Esophagus muscularis mucosa (tissue), 4 donors: ENCODE data around the gene DOCK11. TPM values are rescaled to one million over a fixed set of nuclear protein-coding genes. Genes with fewer than 3 reads are reported as not detected.

Experiments
- DNase-seq: peaks from one replicate; pipeline ENCODE4 v3.0.0-alpha.2; 2017; ENCODE audit errors: extremely low spot score
- H3K27ac ChIP-seq, 4 donors: fragments of 200-600 bp; sonication (generic); replicated peaks in 1 of 4; 1 replicate in 3 of 4; 2 replicates in 1 of 4; pipeline ENCODE4 v1.5.1; 2016 to 2019; ENCODE audit warnings: mild to moderate bottlenecking in 1 of 4
- H3K27me3 ChIP-seq, 4 donors: fragments of 200-600 bp; sonication (generic); one replicate each; pipeline versions ENCODE4 v1.5.1 to v1.6.0; 2016 to 2019
- H3K36me3 ChIP-seq, 4 donors: fragments of 200-600 bp; sonication (generic); one replicate each; pipeline ENCODE4 v1.5.1; 2016 to 2019
- H3K4me1 ChIP-seq, 4 donors: fragments of 200-600 bp; sonication (generic); one replicate each; pipeline ENCODE4 v1.5.1; 2016 to 2019
- H3K4me3 ChIP-seq, 4 donors: fragments of 200-600 bp; sonication (generic); 1 replicate in 2 of 4; 2 replicates in 2 of 4; pipeline ENCODE4 v1.5.1; 2016 to 2019; ENCODE audit warnings: mild to moderate bottlenecking in 4 of 4, moderate library complexity in 1 of 4
- H3K9me3 ChIP-seq, 4 donors: fragments of 200-600 bp; sonication (generic); 1 replicate in 3 of 4; 2 replicates in 1 of 4; pipeline ENCODE4 v1.5.1; 2016 to 2019
- CTCF ChIP-seq, 3 experiments: fragments of 200-600 bp in 2 of 3; fragments of 450-650 bp in 1 of 3; sonication (generic) in 2 of 3; IDR thresholded peaks; one replicate each; pipeline ENCODE4 v1.5.1; 2017 to 2019; ENCODE audit warnings: antibody characterized with exemption in 3 of 3, mild to moderate bottlenecking in 2 of 3, moderate library complexity in 1 of 3
- EP300 ChIP-seq: sonication (generic); formaldehyde crosslinking; IDR thresholded peaks from one replicate; pipeline ENCODE4 v1.6.1; 2017; ENCODE audit warnings: antibody characterized with exemption
- POLR2A ChIP-seq: fragments of 450-650 bp; IDR thresholded peaks from one replicate; pipeline ENCODE4 v1.6.1; 2017; ENCODE audit warnings: antibody characterized with exemption, moderate library complexity, mild to moderate bottlenecking, low read depth
- POLR2AphosphoS5 ChIP-seq, 2 donors: sonication (generic); formaldehyde crosslinking; IDR thresholded peaks; one replicate each; pipeline ENCODE4 v1.6.1; 2017; ENCODE audit warnings: antibody characterized with exemption in 2 of 2
- WGBS: methylation state at CpG from one replicate; pipeline ENCODE4 v1.1.5; 2018; 5-methylcytosine and 5-hydroxymethylcytosine counted together
- intact Hi-C: fragments of 100-400 bp; cut with DNase I; formaldehyde crosslinking; loops from one replicate; pipeline ENCODE4 v1.15.1; 2023
- total RNA-seq, 4 donors: library from RNA; depleted of rRNA; stranded (reverse); fragments of >200 nt; gene quantifications; one replicate each; pipeline versions ENCODE4 v1.1.0 to v1.2.1, GENCODE V29; 2016

The DOCK11 gene
- total RNA-seq, 4 donors from 2014 or later: 62.0 to 103 (median 64.7) TPM

- DNase-seq: no peak
- no peak overlapping the region for H3K27ac ChIP-seq
- H3K4me1 ChIP-seq: peaks cover 0 to 4% (median 0%) of the 10 kb centered on the region in 4 donors
- no peaks in the 10 kb centered on the region for H3K9me3 ChIP-seq
- no peak for TF ChIP-seq POLR2A
- TF ChIP-seq EP300: no peak
- no peak for TF ChIP-seq POLR2AphosphoS5 (IDR thresholded peaks at IDR 0.05)
- no peak for TF ChIP-seq CTCF (IDR thresholded peaks at IDR 0.05)
- H3K4me3 ChIP-seq: no peak overlapping the region
- no peaks in the 10 kb centered on the region for H3K36me3 ChIP-seq
- intact Hi-C loops: no loop called here
- H3K27me3 ChIP-seq: peaks cover 0 to 3% (median 0%) of the 10 kb centered on the region in 4 donors
- 72% methylated on average over 3 of the region's 3 CpGs for WGBS
These were observed 193.3 kb downstream of the DOCK11 start for GRCh38 chrX:118688935-118689334.

GRCh38 chrX:118693843-118694242, 198.2 kb downstream of the DOCK11 start:
- Histone ChIP-seq H3K36me3 (no peaks in the 10 kb centered on the region), H3K4me1 (no peaks in the 10 kb centered on the region), H3K4me3 (no peak overlapping the region), H3K27me3 (no peaks in the 10 kb centered on the region), H3K27ac (no peak overlapping the region), H3K9me3 (no peaks in the 10 kb centered on the region)
- intact Hi-C loops: no loop called here
- 40% methylated on average over 2 of the region's 2 CpGs for WGBS
- TF ChIP-seq EP300: no peak
- TF ChIP-seq POLR2AphosphoS5 (IDR thresholded peaks at IDR 0.05): no peak
- TF ChIP-seq POLR2A: no peak
- no peak for TF ChIP-seq CTCF (IDR thresholded peaks at IDR 0.05)
- DNase-seq: no peak

GRCh38 chrX:118694638-118695037, 199.0 kb downstream of the DOCK11 start:
- H3K4me3 ChIP-seq: no peak overlapping the region
- H3K27me3 ChIP-seq: no peaks in the 10 kb centered on the region
- TF ChIP-seq POLR2AphosphoS5 (IDR thresholded peaks at IDR 0.05) (no peak), POLR2A (no peak), EP300 (no peak), CTCF (IDR thresholded peaks at IDR 0.05) (no peak)
- H3K9me3 ChIP-seq: no peaks in the 10 kb centered on the region
- no peaks in the 10 kb centered on the region for H3K4me1 ChIP-seq
- WGBS: 74% methylated on average over 6 of the region's 6 CpGs
- H3K36me3 ChIP-seq: no peaks in the 10 kb centered on the region
- intact Hi-C loops: no loop called here
- H3K27ac ChIP-seq: no peak overlapping the region
- DNase-seq: no peak

GRCh38 chrX:118698516-118699170, 203.0 kb downstream of the DOCK11 start:
- DNase-seq: no peak
- Histone ChIP-seq H3K27me3 (no peaks in the 10 kb centered on the region), H3K4me1 (no peaks in the 10 kb centered on the region), H3K27ac (no peak overlapping the region), H3K9me3 (no peaks in the 10 kb centered on the region), H3K36me3 (no peaks in the 10 kb centered on the region), H3K4me3 (no peak overlapping the region)
- intact Hi-C loops: no loop called here
- WGBS: 56% methylated on average over 5 of the region's 5 CpGs
- no peak for TF ChIP-seq CTCF (IDR thresholded peaks at IDR 0.05)
- no peak for TF ChIP-seq EP300
- no peak for TF ChIP-seq POLR2AphosphoS5 (IDR thresholded peaks at IDR 0.05)
- no peak for TF ChIP-seq POLR2A

GRCh38 chrX:118702741-118703140, 207.1 kb downstream of the DOCK11 start:
- Histone ChIP-seq H3K36me3 (no peaks in the 10 kb centered on the region), H3K27ac (no peak overlapping the region), H3K4me3 (no peak overlapping the region), H3K4me1 (peaks cover 0 to 7% (median 3%) of the 10 kb centered on the region in 4 donors), H3K27me3 (no peaks in the 10 kb centered on the region), H3K9me3 (no peaks in the 10 kb centered on the region)
- DNase-seq: no peak
- WGBS: 85% methylated on average over 5 of the region's 5 CpGs
- TF ChIP-seq CTCF (IDR thresholded peaks at IDR 0.05): no peak
- no peak for TF ChIP-seq POLR2A
- TF ChIP-seq POLR2AphosphoS5 (IDR thresholded peaks at IDR 0.05): no peak
- TF ChIP-seq EP300: no peak
- intact Hi-C loops: no loop called here
